ENCODE measurements around the gene TGM5.

TGM5 gene

GRCh38 chr15:43198556-43198955 lies 68.2 kb downstream of the TGM5 start:
- in situ Hi-C loops (cut with MboI; ENCODE audit: low sequenced_read_pairs), result loop anchor here (25.0 kb wide), 1 partner anchor 486 kb away; no protein-coding TSS in a partner anchor

- in situ Hi-C loops (cut with MboI; ENCODE audit: low sequenced_read_pairs), result loop anchor here (25.0 kb wide), 1 partner anchor 485 kb away; no protein-coding TSS in a partner anchor
Observed at GRCh38 chr15:43197773-43198172, 69.0 kb downstream of the TGM5 start.

DNA sequence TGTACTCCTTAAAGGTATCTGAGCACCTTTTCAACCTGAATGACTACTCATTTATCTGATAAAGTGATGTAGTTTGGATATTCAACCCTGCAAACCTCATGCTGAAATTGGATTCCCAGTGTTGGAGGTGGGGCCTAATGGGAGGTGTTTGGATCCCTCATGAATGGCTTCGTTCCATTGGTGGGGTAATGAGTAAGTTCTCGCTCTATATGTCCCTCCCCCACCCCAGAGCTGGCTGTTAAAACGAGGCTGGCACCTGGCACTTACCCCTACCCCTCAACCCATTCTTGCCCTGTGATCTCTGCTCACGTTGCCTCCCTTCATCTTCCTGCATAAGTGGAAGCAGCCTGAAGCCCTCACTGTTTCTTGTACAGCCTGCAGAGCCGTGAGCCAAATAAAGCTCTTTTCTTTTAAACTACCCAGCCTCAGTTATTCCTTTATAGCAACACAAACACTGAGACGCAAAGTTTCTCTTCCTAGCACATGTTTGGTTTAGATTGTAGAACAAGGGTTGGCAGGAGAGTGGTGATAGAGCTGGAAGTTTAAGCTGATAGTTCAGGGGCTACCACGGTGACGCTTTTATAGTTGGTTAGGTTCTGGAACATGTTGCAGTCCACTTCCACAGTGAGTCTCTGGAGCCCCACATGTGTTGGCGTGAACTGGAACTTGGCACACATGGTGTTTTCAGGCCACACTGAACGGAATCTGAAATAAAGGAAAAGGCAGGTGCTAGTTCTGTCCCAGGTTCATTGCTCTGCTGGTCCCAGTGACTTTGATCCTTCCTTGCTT lies 69.8 kb downstream of the TGM5 start:
- in situ Hi-C loops (cut with MboI; ENCODE audit: low sequenced_read_pairs), result loop anchor here (25.0 kb wide), 1 partner anchor 485 kb away; no protein-coding TSS in a partner anchor

DNA sequence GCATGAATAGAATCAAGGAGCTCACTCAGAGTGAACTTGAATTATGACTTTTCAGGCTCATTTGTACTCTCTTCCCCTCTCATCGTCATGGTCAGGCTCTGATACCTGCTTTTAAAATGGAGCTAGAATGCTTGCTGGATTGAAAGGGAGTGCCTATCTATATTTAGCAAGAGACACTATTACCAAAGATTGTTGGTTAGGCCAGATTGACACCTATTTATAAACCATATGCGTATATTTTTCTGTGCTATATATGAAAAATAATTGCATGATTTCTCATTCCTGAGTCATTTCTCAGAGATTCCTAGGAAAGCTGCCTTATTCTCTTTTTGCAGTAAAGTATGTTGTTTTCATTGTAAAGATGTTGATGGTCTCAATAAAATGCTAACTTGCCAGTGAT lies 71.9 kb downstream of the TGM5 start:
- in situ Hi-C loops (cut with MboI; ENCODE audit: low sequenced_read_pairs), result loop anchor here (25.0 kb wide), 1 partner anchor 482 kb away; no protein-coding TSS in a partner anchor

- in situ Hi-C loops (cut with MboI; ENCODE audit: low sequenced_read_pairs), result loop anchor here (25.0 kb wide), 1 partner anchor 481 kb away; no protein-coding TSS in a partner anchor
Observed at GRCh38 chr15:43193710-43194109, 73.0 kb downstream of the TGM5 start.

GRCh38 chr15:43190178-43190577 lies 76.5 kb downstream of the TGM5 start:
- in situ Hi-C loops (cut with MboI; ENCODE audit: low sequenced_read_pairs), result loop anchor here (25.0 kb wide), 1 partner anchor 478 kb away; no protein-coding TSS in a partner anchor

DNA sequence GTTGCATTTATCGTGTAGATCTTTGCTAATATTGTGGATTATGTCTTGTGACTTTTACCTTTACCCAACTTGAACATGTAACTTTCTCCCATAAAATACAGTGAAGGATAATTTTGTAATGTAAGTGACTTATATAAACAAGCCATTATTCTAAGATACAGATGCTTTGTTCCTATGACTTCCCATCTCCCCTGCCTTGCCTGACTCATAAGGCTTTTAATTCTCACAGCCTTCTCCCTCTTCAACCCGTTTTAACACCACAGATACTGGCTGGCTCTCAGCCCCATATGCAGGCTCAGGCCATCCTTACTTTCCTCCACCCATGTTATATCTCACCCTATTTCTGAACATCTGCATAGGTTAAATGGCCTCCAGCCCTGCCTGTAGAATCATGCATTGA lies 77.4 kb downstream of the TGM5 start:
- in situ Hi-C loops (cut with MboI; ENCODE audit: low sequenced_read_pairs), result loop anchor here (25.0 kb wide), 1 partner anchor 477 kb away; no protein-coding TSS in a partner anchor

GRCh38 chr15:43187544-43188155 lies 79.1 kb downstream of the TGM5 start:
- in situ Hi-C loops (cut with MboI; ENCODE audit: low sequenced_read_pairs), result loop anchor here (25.0 kb wide), 1 partner anchor 475 kb away; no protein-coding TSS in a partner anchor

- in situ Hi-C loops (cut with MboI; ENCODE audit: low sequenced_read_pairs), result loop anchor here (25.0 kb wide), 1 partner anchor 474 kb away; no protein-coding TSS in a partner anchor
Observed at GRCh38 chr15:43186003-43186353, 80.8 kb downstream of the TGM5 start.

DNA sequence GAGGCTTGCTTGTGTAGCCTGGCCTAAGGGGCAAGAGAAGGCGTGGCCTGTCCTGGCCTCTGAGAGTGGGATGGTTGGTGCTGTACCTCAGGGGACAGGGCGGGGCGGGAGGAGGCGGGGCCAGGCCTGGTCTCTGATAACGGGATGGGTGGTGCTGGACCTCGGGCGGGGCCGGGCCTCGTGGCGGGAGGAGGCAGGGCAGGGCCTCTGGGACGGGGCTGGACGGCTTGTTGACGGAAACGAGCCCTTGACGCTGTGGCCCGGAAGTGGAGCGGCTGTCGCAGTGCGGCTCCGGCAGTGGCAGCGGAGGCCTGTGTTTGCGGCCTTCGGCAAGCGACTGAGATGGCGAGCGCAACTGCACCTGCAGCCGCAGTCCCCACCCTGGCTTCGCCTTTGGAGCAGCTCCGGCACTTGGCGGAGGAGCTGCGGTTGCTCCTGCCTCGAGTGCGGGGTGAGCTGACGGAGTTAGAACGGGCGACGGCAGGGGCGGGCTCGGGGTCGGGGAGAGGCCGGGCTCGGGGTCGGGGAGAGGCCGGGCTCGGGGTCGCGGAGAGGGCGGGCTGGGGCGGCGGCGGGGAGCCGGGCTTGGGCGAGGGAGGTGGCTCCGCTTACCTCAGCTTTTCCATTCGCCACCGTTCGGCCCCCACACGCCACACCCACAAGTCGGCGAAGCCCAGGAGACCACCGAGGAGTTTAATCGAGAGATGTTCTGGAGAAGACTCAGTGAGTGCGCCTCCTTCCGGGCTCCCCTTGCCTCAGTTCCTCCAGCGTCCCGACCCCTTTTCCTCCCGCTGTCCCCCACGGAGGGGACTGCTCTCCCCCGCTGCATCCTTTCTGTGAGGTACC lies 81.3 kb downstream of the TGM5 start, which contains the start of gene CCNDBP1:
TSS of gene CCNDBP1 (plus strand) at position 247 of the 846 bp plus-strand sequence. CDS start at position 343, 96 bp downstream.
- in situ Hi-C loops (cut with MboI; ENCODE audit: low sequenced_read_pairs), result loop anchor here (25.0 kb wide), 1 partner anchor 473 kb away; no protein-coding TSS in a partner anchor

DNA sequence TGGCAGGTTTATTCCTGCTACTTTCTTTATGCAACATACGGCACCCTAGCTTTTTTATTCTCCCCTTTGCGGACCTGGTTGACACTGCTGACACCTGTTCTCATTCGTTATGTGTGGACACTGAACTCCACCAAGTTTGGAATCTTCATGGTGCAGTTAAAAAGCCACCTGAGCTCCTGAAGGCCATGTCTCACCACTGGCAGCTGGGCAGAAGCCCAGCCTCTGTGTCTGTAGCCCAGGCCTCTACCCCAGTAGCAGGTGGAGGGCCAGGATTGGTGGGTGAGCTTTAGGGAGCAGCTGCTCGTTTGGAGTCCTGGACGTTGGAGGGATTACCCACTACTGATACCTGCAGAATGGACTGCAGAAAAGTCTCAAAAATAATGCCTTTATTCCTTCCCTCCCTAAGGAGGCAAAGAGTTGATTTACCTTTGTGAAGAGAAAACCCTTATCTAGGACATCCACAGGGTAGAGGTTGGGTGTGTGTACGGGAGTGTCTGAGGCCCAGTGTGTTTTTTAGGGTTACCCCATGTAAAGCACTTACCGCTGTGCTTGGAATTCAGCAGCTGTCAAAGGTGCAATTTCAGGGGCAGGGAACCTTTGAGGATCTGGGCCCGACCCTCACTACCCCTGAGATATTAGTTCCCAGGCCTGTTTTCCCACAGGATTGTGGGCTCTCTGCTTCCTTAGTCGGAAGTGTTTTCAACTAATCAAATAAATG lies 82.2 kb downstream of the TGM5 start:
- in situ Hi-C loops (cut with MboI; ENCODE audit: low sequenced_read_pairs), result loop anchor here (25.0 kb wide), 1 partner anchor 472 kb away; no protein-coding TSS in a partner anchor

DNA sequence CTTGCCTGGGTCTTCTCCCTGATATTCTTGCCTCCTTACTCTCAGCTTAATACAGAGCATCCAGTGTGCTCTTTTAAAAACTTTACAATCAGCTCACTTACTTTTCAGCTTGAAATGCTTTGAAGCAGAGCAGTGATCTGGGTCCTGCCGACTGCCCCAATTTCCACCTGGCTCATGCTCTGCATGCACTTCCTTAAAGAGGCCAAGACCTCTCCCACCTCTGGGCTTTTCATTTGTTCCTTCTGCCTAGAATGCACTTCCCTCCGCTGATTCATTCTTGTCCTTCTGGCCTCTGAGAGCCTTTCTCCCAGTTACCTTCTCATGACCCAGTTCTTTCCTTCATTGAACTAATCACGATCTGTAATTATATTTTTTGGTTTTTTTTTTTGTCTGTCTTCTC lies 83.5 kb downstream of the TGM5 start:
- in situ Hi-C loops (cut with MboI; ENCODE audit: low sequenced_read_pairs), result loop anchor here (25.0 kb wide), 1 partner anchor 471 kb away; no protein-coding TSS in a partner anchor
